ENCODE results near the gene POLR2H.

The POLR2H gene

DNA sequence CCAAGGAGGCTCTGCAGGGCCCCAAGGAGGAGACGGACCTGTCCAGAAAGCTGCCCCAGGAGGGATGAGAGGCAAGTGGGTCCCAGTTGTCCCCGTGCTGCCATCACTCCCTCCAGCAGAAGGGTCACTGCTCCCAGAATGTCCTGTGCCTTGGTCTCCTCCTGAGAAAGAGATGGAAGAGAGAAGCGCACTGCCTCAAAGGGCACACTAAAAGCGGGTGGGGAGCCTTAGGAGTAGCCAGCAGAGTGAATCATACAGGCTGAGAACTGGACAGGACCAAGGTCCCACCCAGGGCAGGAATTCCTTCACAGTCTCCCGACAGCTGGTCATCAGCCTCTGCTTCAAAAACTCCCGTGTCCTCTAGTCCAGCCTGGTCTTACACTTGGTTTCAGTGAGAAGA lies 11.9 kb downstream of the POLR2H start:
- DNase-seq, result no peak

DNA sequence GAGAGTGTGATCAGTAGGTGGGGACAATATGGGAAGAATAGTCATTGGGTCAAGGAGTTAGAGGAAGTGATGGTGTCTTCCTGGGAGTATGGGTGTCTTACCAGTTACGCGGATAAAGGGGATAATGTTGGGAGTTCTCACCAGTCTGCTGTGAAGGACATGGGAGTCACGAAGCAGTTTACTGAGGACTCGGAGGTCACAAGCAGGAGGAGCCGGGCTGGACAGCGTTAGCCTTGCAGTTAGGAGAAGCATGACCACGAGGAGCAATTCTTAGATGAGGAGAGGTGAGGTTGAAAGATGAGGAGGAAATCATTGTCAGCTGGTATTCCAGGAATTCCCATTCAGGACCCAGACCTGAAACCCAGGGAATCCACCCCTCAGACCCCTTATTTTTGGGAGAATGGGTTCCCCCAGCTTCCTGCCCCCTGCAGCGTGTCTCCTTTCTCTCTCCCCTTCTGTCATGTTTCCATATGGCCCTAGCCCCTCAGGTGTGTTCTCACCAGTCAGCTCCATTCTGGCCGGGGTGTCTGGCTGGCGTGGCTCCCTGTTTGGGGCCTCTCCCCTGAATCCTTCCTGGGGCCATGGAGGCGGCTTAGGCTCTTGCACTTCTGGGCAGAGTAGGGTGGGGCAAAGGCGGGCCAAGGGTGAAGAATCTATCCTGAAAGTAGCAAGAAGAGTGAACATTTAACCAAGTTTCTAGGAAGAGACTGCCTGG lies 14.4 kb downstream of the POLR2H start:
- DNase-seq, result no peak

DNA sequence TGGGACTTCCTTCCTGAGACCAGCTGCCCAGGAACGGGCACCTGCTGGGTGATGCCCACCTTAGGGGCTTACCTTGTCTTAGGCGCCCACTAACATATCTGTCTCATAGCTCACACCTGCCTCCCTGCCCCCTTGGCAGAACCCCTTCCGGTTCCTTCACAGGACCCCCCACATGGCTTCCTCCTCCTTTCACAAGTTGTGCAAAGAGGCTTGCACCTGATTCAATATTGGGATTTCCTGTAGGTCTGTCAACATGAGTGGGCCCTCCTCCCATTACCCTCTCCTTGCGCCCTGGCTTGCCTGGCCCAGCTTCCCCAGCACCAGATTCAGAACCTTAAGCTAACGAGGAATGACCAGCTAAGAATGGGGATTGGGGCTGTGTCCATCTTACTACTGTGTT lies 15.9 kb downstream of the POLR2H start:
- DNase-seq, result no peak

DNA sequence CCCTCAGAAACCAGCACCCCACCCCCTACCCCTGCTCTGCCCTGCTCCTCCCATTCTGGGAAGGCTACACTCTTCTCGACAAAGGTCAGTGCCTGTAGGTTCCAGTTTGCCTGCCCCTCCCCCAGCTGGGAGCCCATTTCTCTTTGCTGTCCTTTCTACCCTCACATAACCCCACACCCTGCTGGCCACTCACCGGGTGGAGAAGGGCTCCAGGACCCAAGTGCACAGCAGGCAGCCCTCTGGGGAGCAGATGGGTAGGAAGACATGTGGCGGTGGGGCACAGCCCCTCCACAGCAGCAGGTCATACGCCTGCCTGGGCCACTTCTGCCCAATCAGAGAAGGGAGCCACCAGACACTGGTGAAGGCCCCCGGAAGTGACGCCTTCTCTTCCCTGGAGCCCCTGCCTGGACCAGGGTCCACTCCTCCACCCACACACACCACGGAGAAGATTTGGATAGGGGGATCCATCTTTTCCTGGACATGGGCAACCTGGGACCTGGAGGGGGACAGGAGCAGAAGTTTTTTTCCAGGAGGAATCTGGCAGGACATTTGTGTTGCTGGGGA lies 16.5 kb downstream of the POLR2H start, which contains the start of gene THPO:
TSS of gene THPO (minus strand) at position 326 of the 564 bp plus-strand sequence. CDS start 1,948 bp downstream, outside the sequence.
- no peak for DNase-seq

DNA sequence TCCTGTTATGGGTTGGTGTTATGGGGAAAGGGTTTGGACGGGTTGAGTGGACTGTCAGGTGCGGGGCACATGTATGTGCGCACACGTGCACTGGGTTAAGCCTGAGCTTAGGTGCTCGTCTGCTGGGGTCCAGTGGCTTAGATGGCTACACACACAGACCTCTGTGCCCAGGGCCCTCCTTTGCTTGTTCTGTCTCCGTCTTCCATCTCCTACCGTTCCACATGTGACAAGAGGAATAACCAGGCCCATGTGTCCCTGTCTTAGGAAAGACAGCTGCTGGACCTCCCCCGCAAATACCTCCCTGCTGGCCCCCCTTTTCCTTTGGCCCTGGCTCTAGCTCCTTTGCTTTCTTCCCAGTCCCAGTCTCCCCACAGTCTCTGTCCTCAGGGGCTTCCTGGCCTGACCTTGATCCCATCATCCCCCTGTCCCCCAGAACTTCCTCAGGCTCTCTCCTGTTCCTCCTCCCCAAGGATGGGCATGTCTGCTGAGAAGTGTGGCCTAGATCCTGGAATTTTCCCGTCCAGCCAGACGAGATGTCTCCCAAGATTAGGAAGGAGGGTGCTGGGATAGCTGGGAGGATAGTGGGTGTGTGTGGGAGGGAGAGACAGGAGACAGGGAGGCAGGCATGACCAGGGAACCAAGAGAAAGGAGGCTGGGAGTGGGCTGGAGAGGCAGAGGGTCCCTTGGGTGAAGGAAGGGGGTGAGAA lies 17.3 kb downstream of the POLR2H start:
- no peak for DNase-seq

DNA sequence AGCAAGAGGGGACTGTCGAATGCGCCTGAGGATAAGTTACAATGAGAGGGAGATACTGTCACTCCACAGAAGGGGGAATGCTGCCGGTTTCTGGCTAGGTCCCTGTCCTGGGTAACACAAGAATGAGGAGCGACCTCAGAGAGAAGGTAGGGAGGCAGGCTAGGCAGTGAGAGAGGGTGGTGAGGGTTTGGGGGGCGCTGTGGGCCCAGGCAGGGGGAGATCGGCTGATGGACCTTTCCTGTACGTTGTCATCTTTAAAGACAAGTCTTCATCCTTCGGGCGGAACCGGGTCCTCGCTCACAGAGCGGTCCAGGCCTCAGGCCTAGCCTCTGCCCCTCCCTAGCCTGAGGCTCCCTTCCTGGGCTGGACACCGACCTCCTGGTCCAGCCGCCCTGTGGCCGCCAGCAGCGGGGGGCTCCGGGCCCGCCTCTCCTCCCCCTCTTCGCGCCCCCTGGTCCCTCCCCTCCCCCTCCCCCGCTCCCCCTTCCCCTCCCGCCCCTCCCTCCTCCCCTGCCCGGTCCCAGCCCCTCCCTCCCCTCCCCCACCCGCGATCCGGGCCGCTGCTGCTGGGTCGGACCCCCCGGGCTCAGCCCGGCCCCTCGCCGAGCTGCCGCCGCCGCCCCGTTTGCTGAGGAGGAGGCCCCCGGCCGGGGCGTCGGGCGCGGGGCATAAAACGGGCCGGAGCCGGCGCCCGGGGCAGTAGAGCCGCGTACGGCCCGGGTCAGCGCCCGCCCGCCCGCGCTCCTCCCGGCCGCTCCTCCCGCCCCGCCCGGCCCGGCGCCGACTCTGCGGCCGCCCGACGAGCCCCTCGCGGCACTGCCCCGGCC lies 18.1 kb downstream of the POLR2H start, which contains the start of gene CHRD:
TSS of gene CHRD (plus strand) at position 697 of the 827 bp plus-strand sequence. CDS start 265 bp downstream, outside the sequence.
- DNase-seq, result no peak

DNA sequence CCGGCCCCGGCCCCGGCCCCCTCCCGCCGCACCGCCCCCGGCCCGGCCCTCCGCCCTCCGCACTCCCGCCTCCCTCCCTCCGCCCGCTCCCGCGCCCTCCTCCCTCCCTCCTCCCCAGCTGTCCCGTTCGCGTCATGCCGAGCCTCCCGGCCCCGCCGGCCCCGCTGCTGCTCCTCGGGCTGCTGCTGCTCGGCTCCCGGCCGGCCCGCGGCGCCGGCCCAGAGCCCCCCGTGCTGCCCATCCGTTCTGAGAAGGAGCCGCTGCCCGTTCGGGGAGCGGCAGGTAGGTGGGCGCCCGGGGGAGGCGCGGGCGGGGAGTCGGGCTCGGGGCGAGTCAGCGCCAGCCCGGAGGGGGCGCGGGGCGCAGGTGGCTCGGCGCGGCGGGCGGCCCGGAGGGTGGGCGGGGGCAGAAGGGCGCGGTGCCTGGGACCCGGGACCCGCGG lies 18.7 kb downstream of the POLR2H start:
- DNase-seq, result no peak

DNA sequence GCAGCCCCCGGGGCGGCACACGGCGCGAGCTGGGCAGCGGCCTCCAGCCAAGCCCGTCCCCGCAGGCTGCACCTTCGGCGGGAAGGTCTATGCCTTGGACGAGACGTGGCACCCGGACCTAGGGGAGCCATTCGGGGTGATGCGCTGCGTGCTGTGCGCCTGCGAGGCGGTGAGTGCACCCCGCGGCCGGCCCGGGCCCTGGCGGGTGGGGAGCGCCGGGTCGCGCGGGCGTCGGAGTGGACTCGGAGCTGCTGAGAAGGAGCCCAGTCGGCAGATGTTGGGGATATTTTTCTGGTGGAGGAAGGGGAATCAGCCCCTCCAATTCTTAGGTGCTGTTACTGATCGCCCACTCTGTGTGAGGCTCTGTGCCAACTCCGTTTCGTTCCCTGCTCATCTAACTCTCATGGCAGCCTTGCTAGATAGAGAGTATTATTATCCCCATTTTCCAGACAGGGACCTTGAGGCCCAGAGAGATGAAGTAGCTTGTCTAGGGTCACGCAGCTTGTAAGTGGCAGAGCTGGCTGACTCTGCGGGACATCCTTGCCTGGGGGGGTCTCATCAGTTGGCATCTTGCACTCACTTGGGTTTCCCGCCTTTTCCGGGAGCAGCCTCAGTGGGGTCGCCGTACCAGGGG lies 19.2 kb downstream of the POLR2H start:
- DNase-seq, result no peak

DNA sequence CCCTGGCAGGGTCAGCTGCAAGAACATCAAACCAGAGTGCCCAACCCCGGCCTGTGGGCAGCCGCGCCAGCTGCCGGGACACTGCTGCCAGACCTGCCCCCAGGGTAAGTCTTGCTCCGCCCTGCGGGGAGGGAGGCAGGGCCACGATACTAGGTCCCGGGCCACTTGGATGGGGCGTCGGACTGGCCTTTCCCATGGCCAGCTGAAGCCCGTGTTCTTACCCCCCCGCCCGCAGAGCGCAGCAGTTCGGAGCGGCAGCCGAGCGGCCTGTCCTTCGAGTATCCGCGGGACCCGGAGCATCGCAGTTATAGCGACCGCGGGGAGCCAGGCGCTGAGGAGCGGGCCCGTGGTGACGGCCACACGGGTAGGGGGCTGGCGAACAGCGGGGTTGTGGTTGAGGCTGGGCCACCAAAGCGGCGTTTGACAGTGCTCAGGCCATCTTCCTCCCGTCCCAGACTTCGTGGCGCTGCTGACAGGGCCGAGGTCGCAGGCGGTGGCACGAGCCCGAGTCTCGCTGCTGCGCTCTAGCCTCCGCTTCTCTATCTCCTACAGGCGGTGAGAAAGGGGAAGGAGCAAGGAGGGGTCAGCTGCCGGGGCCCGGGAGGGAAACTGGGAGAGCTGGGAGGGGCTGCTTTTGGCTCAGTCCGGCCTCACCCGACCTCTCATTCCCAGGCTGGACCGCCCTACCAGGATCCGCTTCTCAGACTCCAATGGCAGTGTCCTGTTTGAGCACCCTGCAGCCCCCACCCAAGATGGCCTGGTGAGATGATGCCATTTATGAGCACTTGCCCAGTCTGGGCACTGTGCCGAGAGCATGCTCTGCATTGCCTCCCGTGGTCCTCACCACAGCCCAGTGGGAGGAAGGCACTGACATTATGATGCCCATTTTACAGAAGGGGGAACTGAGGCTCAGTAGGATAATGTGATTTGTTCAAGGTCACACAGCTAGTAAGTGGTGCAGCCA lies 20.0 kb downstream of the POLR2H start:
- no peak for DNase-seq

DNA sequence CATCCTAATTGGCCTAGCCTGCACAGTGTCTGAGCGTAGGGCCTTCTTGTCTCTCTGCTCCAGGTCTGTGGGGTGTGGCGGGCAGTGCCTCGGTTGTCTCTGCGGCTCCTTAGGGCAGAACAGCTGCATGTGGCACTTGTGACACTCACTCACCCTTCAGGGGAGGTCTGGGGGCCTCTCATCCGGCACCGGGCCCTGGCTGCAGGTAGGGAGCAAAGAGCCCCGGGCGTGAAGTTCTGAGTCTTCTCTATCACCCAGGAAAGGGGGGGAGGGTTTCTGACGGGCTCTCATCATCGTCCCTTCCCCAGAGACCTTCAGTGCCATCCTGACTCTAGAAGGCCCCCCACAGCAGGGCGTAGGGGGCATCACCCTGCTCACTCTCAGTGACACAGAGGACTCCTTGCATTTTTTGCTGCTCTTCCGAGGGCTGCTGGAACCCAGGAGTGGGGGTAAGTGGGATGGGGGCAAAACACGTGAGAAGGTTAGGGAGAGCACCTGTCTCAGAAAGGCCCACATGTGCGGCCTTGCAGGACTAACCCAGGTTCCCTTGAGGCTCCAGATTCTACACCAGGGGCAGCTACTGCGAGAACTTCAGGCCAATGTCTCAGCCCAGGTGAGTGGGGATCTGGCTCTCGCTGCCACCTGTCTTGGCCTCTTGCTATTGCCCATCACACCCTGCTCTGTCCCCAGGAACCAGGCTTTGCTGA lies 21.0 kb downstream of the POLR2H start:
- DNase-seq, result no peak

DNA sequence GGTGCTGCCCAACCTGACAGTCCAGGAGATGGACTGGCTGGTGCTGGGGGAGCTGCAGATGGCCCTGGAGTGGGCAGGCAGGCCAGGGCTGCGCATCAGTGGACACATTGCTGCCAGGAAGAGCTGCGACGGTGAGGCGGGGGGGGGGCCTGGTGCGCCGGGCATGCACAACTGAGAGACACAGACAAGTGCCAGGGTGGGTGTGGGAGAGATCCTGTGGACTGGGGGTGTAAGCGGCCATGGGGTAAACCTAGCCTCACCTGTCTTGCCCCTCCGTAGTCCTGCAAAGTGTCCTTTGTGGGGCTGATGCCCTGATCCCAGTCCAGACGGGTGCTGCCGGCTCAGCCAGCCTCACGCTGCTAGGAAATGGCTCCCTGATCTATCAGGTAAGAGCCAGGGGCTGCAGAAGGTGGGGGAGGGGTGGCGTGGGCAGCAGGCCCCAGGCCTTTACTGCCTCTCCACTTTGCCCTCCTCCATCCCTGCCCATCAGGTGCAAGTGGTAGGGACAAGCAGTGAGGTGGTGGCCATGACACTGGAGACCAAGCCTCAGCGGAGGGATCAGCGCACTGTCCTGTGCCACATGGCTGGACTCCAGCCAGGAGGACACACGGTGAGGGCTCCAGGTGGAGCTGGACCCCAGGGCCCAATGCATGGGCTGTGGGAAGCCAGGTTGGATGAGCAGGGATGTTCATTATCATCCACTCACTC lies 21.7 kb downstream of the POLR2H start:
- no peak for DNase-seq

DNA sequence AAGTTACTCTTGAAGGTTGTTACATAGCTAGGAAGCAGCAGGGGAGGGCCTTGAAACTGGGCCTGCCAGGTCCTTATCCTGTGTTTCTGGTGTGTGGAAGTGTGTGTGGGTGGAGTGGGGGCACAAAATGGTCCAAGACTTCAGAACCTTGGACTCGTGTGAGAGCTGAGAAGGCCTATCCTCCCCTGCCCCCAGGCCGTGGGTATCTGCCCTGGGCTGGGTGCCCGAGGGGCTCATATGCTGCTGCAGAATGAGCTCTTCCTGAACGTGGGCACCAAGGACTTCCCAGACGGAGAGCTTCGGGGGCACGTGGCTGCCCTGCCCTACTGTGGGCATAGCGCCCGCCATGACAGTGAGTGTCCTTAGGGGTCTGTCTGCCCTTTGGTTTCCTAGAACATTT lies 22.8 kb downstream of the POLR2H start:
- no peak for DNase-seq

DNA sequence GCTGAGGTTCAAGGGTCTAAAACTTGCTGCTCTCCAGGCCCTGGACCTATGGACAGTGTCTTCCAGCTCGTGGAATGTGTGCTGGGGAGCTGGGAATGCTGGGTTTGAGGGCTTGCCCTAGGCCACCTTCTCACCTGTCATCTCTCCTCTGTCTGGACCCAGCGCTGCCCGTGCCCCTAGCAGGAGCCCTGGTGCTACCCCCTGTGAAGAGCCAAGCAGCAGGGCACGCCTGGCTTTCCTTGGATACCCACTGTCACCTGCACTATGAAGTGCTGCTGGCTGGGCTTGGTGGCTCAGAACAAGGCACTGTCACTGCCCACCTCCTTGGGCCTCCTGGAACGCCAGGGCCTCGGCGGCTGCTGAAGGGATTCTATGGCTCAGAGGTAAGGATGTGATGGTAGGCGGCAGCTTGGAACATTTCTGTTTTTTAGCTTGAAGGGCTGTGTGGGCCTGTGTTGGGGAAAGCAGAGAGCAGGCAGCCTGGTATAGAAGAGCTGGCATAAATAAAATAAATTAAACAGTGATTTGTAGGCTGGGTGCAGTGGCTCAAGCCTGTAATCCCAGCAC lies 23.4 kb downstream of the POLR2H start:
- no peak for DNase-seq

DNA sequence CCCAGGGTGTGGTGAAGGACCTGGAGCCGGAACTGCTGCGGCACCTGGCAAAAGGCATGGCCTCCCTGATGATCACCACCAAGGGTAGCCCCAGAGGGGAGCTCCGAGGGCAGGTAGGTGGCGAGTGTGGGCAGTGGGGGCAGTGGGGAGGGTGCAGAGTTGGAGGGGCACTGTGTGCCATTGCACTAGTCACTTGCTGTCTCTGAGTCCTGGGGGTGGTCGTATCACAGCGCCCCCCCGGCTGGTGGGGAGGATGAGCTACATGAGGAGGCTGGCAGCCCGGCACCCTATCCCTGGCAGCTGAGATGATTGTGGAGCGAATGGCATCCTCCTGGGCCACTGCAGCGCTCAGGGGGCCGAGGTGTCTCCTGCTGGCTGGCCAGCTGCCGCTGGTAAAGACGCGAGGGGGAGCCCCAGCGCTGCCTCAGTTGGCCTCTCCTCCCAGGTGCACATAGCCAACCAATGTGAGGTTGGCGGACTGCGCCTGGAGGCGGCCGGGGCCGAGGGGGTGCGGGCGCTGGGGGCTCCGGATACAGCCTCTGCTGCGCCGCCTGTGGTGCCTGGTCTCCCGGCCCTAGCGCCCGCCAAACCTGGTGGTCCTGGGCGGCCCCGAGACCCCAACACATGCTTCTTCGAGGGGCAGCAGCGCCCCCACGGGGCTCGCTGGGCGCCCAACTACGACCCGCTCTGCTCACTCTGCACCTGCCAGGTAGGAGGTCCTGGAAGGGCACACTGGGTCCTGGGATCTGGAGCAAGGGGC lies 24.7 kb downstream of the POLR2H start:
- DNase-seq, result no peak

DNA sequence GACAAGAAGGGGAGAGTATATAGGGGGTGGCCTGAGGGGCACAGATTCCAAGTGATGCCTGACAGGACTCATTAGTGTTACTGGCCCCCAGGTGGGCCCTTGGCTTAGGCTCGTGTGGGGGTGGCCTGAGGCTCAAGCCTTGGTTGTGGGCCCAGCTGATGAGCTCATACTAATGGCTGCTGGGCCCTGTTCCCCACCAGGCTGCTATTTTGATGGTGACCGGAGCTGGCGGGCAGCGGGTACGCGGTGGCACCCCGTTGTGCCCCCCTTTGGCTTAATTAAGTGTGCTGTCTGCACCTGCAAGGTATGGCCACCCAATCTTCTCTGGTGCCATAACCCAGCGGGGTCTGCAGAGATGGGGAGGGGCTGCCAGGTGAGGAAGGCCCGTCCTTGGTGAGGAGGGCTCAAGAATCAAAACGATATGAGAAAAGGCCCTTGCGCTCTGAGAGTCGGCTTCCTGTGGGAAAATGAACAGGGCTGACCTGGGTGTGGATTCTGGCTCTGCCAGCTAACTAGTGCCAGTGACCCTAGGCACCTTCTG lies 25.7 kb downstream of the POLR2H start:
- no peak for DNase-seq

DNA sequence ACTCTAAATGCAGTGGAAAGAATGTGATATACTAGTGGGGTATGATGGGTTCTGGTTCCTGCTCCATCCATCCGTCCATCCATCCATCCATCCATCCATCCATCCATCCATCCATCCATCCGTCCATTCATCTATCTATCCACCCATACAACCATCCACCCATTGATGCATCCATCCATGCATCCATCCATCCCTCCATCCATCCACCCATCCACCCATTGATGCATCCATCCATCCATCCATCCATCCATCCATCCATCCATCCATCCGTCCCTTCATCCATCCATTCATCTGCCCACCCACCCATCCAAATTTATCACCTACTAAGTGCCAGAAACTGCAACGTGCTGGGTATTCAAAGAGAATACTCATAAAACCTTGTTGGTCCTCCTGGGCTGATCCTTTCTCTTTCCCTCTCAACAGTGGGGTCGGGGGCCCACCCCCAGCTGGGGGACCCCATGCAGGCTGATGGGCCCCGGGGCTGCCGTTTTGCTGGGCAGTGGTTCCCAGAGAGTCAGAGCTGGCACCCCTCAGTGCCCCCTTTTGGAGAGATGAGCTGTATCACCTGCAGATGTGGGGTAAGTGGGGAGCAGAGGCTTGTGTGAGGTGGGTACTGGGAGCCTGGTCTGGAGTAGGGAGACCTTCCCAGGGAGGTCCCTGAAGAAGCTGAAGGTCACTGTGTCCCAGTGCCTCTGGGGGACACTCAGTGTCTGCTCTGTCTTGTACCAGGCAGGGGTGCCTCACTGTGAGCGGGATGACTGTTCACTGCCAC lies 26.8 kb downstream of the POLR2H start:
- no peak for DNase-seq

DNA sequence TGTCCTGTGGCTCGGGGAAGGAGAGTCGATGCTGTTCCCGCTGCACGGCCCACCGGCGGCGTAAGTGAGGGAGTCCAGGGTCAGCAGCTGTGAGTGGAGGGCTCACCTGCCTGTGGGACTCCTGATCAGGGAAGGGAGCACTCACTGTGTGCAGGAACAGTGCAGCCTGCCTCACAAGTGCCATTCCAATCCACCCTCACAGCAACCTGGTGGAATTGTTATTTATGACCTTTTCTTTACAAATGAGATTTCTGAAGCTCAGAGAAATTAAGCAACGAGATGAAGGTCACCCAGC lies 27.4 kb downstream of the POLR2H start:
- no peak for DNase-seq

DNA sequence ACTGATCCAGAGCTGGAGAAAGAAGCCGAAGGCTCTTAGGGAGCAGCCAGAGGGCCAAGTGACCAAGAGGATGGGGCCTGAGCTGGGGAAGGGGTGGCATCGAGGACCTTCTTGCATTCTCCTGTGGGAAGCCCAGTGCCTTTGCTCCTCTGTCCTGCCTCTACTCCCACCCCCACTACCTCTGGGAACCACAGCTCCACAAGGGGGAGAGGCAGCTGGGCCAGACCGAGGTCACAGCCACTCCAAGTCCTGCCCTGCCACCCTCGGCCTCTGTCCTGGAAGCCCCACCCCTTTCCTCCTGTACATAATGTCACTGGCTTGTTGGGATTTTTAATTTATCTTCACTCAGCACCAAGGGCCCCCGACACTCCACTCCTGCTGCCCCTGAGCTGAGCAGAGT lies 27.9 kb downstream of the POLR2H start:
- DNase-seq, result no peak
